ENCODE data around the gene TMEM208.

- TF ChIP-seq EZH2 (IDR thresholded peaks at IDR 0.05) (no peak), POLR2AphosphoS5 (IDR thresholded peaks at IDR 0.05; ENCODE audit: borderline replicate concordance, low read depth, low read length) (no peak), FOXP2 (optimal IDR thresholded peaks at IDR 0.05; ENCODE audit: control extremely low read depth, extremely low read length, insufficient read depth) (no peak)
Observed at GRCh38 chr16:67185651-67186134, 41.2 kb upstream of the TMEM208 start.
